Fibroblast of villous mesenchyme (primary cell): ENCODE results near the gene CALHM2. TPM values are rescaled to one million over a fixed set of nuclear protein-coding genes. Genes with fewer than 3 reads are reported as not detected.

Source experiments
- DNase-seq: peaks from one replicate; pipeline ENCODE4 v3.0.0-alpha.2; 2010; ENCODE audit warnings: low read depth
- H3K4me3 ChIP-seq: 2 replicates; pipeline ENCODE4 v1.5.1; 2011; ENCODE audit warnings: low read depth, mild to moderate bottlenecking, low read length
- CTCF ChIP-seq: IDR thresholded peaks from 2 replicates; pipeline ENCODE4 v1.5.1; 2012; ENCODE audit warnings: low read depth, mild to moderate bottlenecking, low read length; ENCODE audit not compliant: insufficient read depth
- total RNA-seq: library from RNA; depleted of rRNA; stranded (reverse); fragments of >200 nt; gene quantifications from 2 replicates; pipeline ENCODE4 v1.2.3, GENCODE V29; 2012

The CALHM2 gene
- total RNA-seq, 1 donor: 32.4 TPM

DNA sequence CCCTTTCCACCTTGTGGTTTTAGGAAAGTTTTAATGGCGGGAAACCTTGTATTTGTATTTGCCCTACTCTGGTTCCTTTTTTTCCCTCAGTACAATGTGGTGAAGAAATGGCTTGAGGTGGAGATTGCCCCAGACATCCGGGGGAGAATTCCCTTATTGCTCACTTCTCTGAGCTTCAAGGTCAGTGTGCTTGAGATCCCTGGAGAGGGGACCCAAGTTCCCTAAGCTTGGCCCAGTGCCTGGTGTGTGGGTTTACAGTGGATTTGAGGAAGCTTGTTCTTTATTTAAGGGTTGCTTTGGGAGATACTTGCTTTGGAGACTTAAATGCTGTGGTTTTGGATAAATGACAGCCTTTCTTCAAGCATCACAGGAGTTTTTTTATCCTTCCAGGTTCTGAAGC, 18.3 kb downstream of the CALHM2 start:
- DNase-seq: no peak
- no peak for TF ChIP-seq CTCF
- H3K4me3 ChIP-seq: no peak overlapping the region

GRCh38 chr10:103431902-103432301, 20.3 kb downstream of the CALHM2 start:
- no peak for TF ChIP-seq CTCF
- DNase-seq: no peak
- no peak overlapping the region for H3K4me3 ChIP-seq

DNA sequence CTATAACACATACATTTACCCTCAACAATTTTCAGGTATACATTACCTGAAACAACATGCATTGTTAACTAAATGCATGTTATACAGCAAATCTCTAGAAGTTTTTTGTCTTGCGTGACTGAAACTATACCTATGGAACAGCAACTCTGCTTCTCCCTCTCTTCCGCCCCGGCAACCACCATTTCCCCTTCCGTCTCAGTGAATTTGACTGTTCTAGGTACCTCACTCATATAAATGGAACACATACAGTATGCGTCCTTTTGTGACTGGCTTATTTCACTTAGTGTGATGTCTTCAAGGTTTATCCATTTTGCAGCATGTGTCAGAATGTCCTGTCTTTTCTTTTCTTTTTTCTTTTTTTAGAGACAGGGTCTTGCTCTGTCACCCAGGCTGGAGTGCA, 22.5 kb downstream of the CALHM2 start:
- TF ChIP-seq CTCF: no peak
- DNase-seq: no peak

GRCh38 chr10:103428989-103429643, 23.1 kb downstream of the CALHM2 start:
- no peak for TF ChIP-seq CTCF

More for the DNA sequence above, 22.5 kb downstream of the CALHM2 start:
- H3K4me3 ChIP-seq: no peak overlapping the region

GRCh38 chr10:103427866-103428265, 24.3 kb downstream of the CALHM2 start:
- DNase-seq: no peak
- TF ChIP-seq CTCF: no peak

More at GRCh38 chr10:103428989-103429643, 23.1 kb downstream of the CALHM2 start:
- no peak overlapping the region for H3K4me3 ChIP-seq
- DNase-seq: no peak

DNA sequence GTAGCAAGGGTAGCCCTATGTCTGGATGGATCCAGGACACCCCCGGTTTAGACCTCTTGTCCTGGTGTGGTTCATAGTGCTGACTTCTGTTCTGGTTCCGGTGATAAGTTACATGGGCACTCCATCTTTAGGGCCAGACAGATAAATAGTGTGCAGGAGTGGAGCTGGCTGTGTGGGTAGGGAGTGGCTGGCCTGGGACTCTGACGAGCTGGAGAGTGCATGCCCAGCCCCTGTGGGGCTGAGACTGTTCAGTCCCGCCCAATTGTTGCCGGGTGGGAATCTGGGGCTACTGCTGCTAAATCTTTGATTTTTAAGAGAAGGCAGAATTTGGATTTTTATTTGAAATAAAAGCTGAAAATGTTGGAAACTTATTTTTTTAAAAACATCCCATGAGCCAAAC, 28.4 kb downstream of the CALHM2 start:
- no peak overlapping the region for H3K4me3 ChIP-seq
- DNase-seq: no peak
- TF ChIP-seq CTCF: no peak

More at GRCh38 chr10:103427866-103428265, 24.3 kb downstream of the CALHM2 start:
- no peak overlapping the region for H3K4me3 ChIP-seq

DNA sequence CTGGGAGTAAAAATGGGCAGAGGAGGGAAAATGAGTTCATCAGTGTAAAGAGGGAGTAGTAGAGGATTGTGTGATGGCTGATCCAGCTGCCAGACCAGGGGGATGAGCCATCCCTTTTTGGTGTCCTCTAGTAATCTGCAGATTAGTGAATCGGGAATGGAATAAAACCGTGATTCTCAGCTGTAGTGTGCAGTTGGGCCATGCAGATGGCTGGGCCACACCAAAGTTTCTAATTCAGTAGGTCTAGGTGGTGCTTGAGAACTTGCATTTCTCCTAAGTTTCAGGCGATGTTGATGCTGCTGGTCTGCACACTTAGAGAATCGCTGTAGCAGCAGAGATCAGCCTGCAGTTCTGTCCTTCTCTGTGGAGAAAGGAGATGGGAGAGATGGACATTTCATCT, 33.1 kb downstream of the CALHM2 start:
- no peak for TF ChIP-seq CTCF
- DNase-seq: no peak
- H3K4me3 ChIP-seq: no peak overlapping the region
